AML-193 (cell line): Measurements from ENCODE around the gene SLC46A1.

Source experiments
- DNase-seq, 2 experiments: peaks; one replicate each; lab custom pipeline; 2025; lab: John Stamatoyannopoulos, UW

The SLC46A1 gene

GRCh38 chr17:28404007-28404406, 2.0 kb downstream of the SLC46A1 start:
- DNase-seq = no peak

- no peak for DNase-seq
Observed at GRCh38 chr17:28402844-28403243, 3.2 kb downstream of the SLC46A1 start.

GRCh38 chr17:28402224-28402630, 3.8 kb downstream of the SLC46A1 start:
- no peak for DNase-seq

GRCh38 chr17:28399808-28400207, 6.2 kb downstream of the SLC46A1 start:
- no peak for DNase-seq

DNA sequence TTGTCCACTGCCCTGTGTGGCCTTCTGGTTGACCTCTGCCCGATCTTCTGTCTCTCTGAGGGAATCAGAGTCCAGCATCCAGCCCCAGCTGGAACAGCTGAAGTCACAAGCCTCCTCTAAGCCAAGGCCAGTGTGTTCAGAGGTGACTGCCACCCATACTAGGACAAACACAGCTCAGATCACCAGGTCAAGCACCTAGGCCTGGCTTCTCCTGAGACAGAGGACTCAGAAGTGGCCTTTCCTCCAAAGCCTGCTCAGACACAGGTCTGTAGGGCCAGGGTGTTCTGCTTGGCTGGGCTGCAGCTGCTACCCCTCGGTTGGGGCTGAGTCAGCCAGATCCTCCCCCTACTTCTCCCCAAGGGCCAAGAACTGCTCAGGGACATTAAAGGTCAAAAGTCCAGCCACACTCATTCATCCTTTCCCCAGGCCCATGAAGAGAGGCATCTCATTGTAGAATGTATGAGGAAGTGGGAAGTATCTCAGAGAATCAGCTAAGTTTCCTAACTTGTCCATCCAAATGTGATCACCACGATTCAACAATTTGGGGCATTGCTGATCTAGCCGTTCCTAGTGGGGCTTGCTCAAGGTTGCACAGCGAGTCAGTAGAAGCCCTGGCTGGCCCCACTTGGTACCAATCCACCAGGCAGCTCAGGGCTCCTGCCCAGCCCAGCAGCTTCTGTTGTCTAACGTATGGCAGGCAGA, 7.6 kb downstream of the SLC46A1 start:
- no peak for DNase-seq

- no peak for DNase-seq
Observed at GRCh38 chr17:28397687-28398279, 8.2 kb downstream of the SLC46A1 start.

- DNase-seq = no peak
Observed at GRCh38 chr17:28397275-28397674, 8.7 kb downstream of the SLC46A1 start.

GRCh38 chr17:28396635-28397239, 9.3 kb downstream of the SLC46A1 start:
- DNase-seq = no peak

DNA sequence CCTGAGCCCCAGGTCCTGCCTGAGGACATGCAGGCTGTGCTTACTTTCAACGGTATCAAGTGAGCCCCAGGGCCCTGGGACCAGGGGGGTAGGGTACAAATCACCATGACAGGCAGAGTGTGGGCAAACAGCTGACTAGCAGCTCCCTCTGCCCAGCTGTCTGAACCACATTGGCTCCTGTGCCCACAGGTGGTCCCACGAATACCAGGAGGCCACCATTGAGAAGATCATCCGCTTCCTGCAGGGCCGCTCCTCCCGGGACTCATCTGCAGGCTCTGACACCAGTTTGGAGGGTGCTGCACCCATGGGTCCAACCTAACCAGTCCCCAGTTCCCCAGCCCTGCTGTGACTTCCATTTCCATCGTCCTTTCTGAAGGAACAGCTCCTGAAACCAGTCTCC, 10.0 kb downstream of the SLC46A1 start:
- no peak for DNase-seq

DNA sequence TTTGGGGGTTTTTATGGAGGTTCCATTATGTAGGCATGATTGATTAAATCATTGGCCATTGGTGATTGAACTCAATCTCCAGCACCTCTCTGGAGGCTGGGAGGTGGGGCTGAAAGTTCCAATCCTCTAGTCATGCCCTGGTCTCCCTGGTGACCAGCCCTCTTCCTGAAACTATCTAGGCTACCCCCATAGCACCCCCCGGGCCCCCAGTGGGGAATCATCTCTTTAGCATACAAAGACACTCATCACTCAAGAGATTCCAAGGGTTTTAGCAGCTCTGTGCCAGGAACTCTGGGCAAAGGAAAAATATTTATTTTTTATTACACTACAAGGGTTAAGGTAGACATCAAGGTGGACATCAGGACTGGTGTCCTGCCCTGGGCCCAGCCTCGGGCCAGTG, 10.6 kb downstream of the SLC46A1 start:
- DNase-seq = no peak

- DNase-seq = no peak
Observed at GRCh38 chr17:28394337-28395116, 11.5 kb downstream of the SLC46A1 start.

GRCh38 chr17:28392491-28392890, 13.5 kb downstream of the SLC46A1 start:
- DNase-seq = no peak

- no peak for DNase-seq
Observed at GRCh38 chr17:28391401-28391800, 14.6 kb downstream of the SLC46A1 start.

- DNase-seq = no peak
Observed at GRCh38 chr17:28390984-28391383, 15.0 kb downstream of the SLC46A1 start.

GRCh38 chr17:28390563-28390962, 15.4 kb downstream of the SLC46A1 start:
- no peak for DNase-seq

DNA sequence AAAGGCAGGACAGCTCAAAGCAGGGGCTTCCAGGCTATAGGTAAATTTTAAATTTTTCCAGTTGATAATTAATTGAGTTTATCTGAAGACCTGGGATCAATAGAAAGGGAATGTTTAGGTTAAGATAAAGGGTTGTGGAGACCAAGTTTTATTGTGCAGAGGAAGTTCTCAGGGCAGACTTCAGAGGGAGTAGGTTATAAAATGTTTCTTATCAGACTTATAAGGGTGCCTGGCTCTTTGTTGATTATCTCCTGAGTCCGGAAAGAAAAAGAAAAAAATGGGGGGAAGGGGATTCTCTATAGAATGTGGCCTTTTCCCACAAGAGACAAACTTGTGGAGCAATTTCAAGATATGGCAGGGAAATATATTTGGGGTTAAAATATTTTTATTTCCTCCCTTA, 15.9 kb downstream of the SLC46A1 start:
- no peak for DNase-seq

GRCh38 chr17:28388106-28388505, 17.9 kb downstream of the SLC46A1 start:
- no peak for DNase-seq

- no peak for DNase-seq
Observed at GRCh38 chr17:28386391-28386790, 19.6 kb downstream of the SLC46A1 start.

DNA sequence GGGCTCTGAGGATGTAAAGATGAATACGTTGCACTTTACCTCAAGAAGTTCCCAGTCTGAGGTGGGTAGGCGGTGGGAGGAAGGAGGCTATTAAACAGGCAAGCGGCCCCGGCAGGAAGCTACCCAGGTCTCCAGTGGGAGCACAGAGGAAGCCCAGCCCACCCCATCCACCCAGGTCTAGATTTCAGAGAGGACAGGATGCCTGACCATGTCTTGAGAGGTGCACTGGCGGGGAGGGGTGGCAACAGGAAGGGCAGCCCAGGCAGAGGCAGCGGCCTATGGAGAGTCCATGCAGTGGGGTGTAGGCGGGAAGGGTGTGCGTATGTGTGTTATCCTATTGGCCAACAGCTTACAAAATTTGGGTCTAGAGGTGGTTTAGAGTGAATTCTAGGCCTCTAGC, 20.6 kb downstream of the SLC46A1 start:
- no peak for DNase-seq

- DNase-seq = no peak
Observed at GRCh38 chr17:28385037-28385400, 21.0 kb downstream of the SLC46A1 start.

DNA sequence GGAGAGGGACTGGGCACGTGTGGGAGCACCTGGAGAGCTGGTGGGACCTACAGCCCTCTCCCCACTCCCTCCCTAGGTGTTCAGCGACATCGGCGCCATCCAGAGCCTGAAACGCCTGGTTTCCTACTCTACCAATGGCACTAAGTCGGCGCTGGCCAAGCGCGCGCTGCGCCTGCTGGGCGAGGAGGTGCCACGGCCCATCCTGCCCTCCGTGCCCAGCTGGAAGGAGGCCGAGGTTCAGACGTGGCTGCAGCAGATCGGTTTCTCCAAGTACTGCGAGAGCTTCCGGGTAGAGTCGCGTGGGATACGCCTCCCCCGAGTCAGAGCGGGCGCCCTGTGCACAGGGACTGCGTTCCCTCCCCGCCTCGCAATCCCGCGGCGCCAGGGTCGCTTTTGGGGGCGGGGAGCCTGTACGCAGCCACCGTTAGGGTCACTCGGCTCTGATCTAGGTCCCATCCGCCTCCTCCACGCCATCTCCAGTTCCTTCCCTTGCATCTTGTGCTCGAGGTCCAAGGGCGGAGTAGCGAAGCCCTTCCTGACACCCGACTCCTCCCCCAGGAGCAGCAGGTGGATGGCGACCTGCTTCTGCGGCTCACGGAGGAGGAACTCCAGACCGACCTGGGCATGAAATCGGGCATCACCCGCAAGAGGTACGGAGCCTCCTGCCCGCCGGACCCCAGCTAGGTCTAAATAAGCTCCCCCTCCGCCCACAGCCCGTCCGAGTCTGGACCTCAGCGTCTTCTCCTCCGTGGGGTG, 21.6 kb downstream of the SLC46A1 start:
- no peak for DNase-seq
